Medulla oblongata (tissue), 1 donor: ENCODE data around the gene KSR1.
"Not testable (repeated sequence)": the region's sequence is repeated elsewhere in the genome, so short reads cannot be mapped to it uniquely, and the experiment has no call there.

Experiments
- DNase-seq: peaks from one replicate; pipeline ENCODE4 v3.0.0-alpha.2; 2015; ENCODE audit errors: extremely low spot score

Gene KSR1

GRCh38 chr17:27426471-27426870 lies 29.8 kb upstream of the KSR1 start:
- not testable (repeated sequence) for DNase-seq

- DNase-seq, result not testable (repeated sequence)
These were observed 28.9 kb upstream of the KSR1 start for GRCh38 chr17:27427166-27427862.

GRCh38 chr17:27428781-27429505 lies 27.3 kb upstream of the KSR1 start:
- DNase-seq, result no peak

GRCh38 chr17:27429666-27430382 lies 26.4 kb upstream of the KSR1 start:
- DNase-seq, result no peak

GRCh38 chr17:27430383-27430840 lies 25.8 kb upstream of the KSR1 start:
- no peak for DNase-seq

GRCh38 chr17:27430882-27431491 lies 25.3 kb upstream of the KSR1 start:
- DNase-seq, result peak; percentile 27

GRCh38 chr17:27433521-27433920 lies 22.7 kb upstream of the KSR1 start:
- no peak for DNase-seq

GRCh38 chr17:27435431-27436070 lies 20.7 kb upstream of the KSR1 start:
- not testable (repeated sequence) for DNase-seq

GRCh38 chr17:27438348-27438998 lies 17.8 kb upstream of the KSR1 start:
- no peak for DNase-seq

GRCh38 chr17:27439342-27439741 lies 16.9 kb upstream of the KSR1 start:
- no peak for DNase-seq

- DNase-seq, result no peak
These were observed 13.5 kb upstream of the KSR1 start for GRCh38 chr17:27442702-27443101.

GRCh38 chr17:27443491-27443890 lies 12.8 kb upstream of the KSR1 start:
- DNase-seq, result no peak

GRCh38 chr17:27445971-27446370 lies 10.3 kb upstream of the KSR1 start:
- DNase-seq, result no peak

GRCh38 chr17:27446569-27447301 lies 9.5 kb upstream of the KSR1 start:
- DNase-seq, result no peak

- not testable (repeated sequence) for DNase-seq
These were observed 7.7 kb upstream of the KSR1 start for GRCh38 chr17:27448534-27448933.

- no peak for DNase-seq
These were observed 6.7 kb upstream of the KSR1 start for GRCh38 chr17:27449541-27449940.

- DNase-seq, result no peak
These were observed 6.3 kb upstream of the KSR1 start for GRCh38 chr17:27449988-27450387.

GRCh38 chr17:27450416-27450815 lies 5.8 kb upstream of the KSR1 start:
- DNase-seq, result no peak

GRCh38 chr17:27451906-27452305 lies 4.3 kb upstream of the KSR1 start:
- no peak for DNase-seq

GRCh38 chr17:27452828-27453227 lies 3.4 kb upstream of the KSR1 start:
- DNase-seq, result no peak
